DND-41 (cell line): ENCODE results near the gene ERGIC3.

Experiments
- ATAC-seq: fragments of 200-7000 bp; cut with Tn5 transposase; 3 replicates; pipeline ENCODE4 v1.9.1; 2021; ENCODE audit warnings: low read depth; ENCODE audit not compliant: insufficient read depth
- DNase-seq: peaks from one replicate; pipeline ENCODE4 v3.0.0-alpha.2; 2020
- H2AFZ ChIP-seq: 2 replicates; pipeline ENCODE4 v1.6.0; 2012; ENCODE audit warnings: low read depth, low read length
- H3K27ac ChIP-seq: 2 replicates; pipeline ENCODE4 v1.5.1; 2012; ENCODE audit warnings: low read length, inconsistent platforms
- H3K27me3 ChIP-seq: fragments of 200-600 bp; sonication (generic); 2 replicates; pipeline ENCODE4 v1.6.0; 2012; ENCODE audit warnings: low read length, mild to moderate bottlenecking, inconsistent platforms; ENCODE audit not compliant: insufficient read depth, poor library complexity
- H3K36me3 ChIP-seq: 2 replicates; pipeline ENCODE4 v1.5.1; 2012; ENCODE audit warnings: low read length, inconsistent platforms; ENCODE audit not compliant: insufficient read depth
- H3K4me1 ChIP-seq: 2 replicates; pipeline ENCODE4 v1.5.1; 2012; ENCODE audit warnings: mild to moderate bottlenecking, low read length; ENCODE audit not compliant: insufficient read depth
- H3K4me2 ChIP-seq: 2 replicates; pipeline ENCODE4 v1.6.0; 2012; ENCODE audit warnings: mild to moderate bottlenecking, moderate library complexity, low read length, inconsistent platforms; ENCODE audit not compliant: insufficient read depth
- H3K4me3 ChIP-seq, 2 experiments: fragments of 200-600 bp in 1 of 2; shearing (Covaris generic) in 1 of 2; 2 replicates each; pipeline ENCODE4 v1.5.1; 2012 to 2016; ENCODE audit warnings: inconsistent platforms in 2 of 2, low read length in 2 of 2, mild to moderate bottlenecking in 2 of 2, low read depth in 1 of 2, moderate library complexity in 1 of 2
- H3K79me2 ChIP-seq: 2 replicates; pipeline ENCODE4 v1.6.0; 2012; ENCODE audit warnings: low read length, inconsistent platforms; ENCODE audit not compliant: insufficient read depth
- H3K9ac ChIP-seq: 2 replicates; pipeline ENCODE4 v1.6.0; 2012; ENCODE audit warnings: low read depth, mild to moderate bottlenecking, inconsistent platforms, low read length, moderate library complexity
- H3K9me3 ChIP-seq: 2 replicates; pipeline ENCODE4 v1.5.1; 2012; ENCODE audit warnings: low read length, moderate library complexity, mild to moderate bottlenecking, inconsistent platforms; ENCODE audit not compliant: insufficient read depth, severe bottlenecking
- H4K20me1 ChIP-seq: 2 replicates; pipeline ENCODE4 v1.6.0; 2012; ENCODE audit warnings: low read length; ENCODE audit not compliant: insufficient read depth
- EZH2 ChIP-seq: IDR thresholded peaks from 3 replicates; pipeline ENCODE4 v1.6.1; 2012; ENCODE audit warnings: borderline replicate concordance, low read depth, mild to moderate bottlenecking, moderate library complexity, low read length, inconsistent platforms; ENCODE audit not compliant: severe bottlenecking
- TF ChIP-seq, protein P1 (sequence below): IDR thresholded peaks from 2 replicates; pipeline ENCODE4 v1.5.1; 2012; ENCODE audit warnings: borderline replicate concordance, low read length, moderate library complexity, mild to moderate bottlenecking; ENCODE audit not compliant: poor library complexity, severe bottlenecking; ENCODE audit errors: extremely low read depth

ERGIC3 gene

DNA sequence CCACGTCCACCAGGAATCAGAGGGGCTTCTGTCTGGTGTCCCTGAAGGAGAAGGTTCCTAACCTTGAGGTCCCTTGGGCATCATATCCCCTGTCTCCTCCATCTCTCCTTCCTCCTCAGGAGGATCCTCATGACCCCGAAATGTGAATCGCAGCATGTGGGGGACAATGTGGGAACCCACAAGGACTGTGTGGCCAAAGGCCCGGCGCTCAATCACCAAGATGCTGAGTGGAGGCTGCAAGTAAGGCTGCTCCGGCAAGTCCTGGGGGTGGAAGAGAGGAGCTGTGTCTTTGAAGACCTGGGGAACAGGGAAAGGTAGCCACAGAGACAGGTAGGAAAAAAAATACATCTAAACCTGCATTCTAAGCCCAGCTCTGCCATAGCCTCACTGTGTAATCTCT, 37.3 kb downstream of the ERGIC3 start:
- Histone ChIP-seq H3K27ac (no peak overlapping the region), H3K9me3 (no peaks in the 10 kb centered on the region), H3K79me2 (no peaks in the 10 kb centered on the region), H4K20me1 (no peaks in the 10 kb centered on the region), H3K36me3 (no peaks in the 10 kb centered on the region), H3K27me3 (no peaks in the 10 kb centered on the region), H3K4me3 (no peak overlapping the region), H2AFZ (no peak overlapping the region), H3K9ac (no peak overlapping the region), H3K4me1 (no peaks in the 10 kb centered on the region), H3K4me2 (no peak overlapping the region)
- ATAC-seq: no peak
- TF ChIP-seq, protein P1, sequence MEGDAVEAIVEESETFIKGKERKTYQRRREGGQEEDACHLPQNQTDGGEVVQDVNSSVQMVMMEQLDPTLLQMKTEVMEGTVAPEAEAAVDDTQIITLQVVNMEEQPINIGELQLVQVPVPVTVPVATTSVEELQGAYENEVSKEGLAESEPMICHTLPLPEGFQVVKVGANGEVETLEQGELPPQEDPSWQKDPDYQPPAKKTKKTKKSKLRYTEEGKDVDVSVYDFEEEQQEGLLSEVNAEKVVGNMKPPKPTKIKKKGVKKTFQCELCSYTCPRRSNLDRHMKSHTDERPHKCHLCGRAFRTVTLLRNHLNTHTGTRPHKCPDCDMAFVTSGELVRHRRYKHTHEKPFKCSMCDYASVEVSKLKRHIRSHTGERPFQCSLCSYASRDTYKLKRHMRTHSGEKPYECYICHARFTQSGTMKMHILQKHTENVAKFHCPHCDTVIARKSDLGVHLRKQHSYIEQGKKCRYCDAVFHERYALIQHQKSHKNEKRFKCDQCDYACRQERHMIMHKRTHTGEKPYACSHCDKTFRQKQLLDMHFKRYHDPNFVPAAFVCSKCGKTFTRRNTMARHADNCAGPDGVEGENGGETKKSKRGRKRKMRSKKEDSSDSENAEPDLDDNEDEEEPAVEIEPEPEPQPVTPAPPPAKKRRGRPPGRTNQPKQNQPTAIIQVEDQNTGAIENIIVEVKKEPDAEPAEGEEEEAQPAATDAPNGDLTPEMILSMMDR: no peak
- TF ChIP-seq EZH2: no peak
- DNase-seq: no peak

DNA sequence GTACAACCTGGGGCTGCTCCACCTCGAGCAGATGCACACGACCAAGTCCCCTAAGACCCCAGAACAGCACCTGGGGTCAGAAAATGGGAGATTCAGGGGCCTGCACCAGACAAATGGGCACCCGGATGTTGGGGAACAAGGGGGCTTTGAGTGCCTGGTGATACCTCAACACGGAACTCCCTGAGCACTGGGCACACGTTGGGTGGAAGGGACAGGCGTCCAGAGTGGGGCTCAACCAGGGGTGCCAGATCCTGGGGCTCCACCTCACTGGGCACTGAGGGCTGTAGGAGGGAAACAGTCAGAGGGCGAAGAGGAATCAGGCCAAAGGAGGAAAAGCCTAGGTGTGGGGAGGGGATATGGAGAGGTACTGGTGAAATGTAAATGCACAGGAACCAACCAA, 40.3 kb downstream of the ERGIC3 start:
- no peaks in the 10 kb centered on the region for H3K9me3 ChIP-seq
- no peak for ATAC-seq
- no peaks in the 10 kb centered on the region for H3K4me1 ChIP-seq

DNA sequence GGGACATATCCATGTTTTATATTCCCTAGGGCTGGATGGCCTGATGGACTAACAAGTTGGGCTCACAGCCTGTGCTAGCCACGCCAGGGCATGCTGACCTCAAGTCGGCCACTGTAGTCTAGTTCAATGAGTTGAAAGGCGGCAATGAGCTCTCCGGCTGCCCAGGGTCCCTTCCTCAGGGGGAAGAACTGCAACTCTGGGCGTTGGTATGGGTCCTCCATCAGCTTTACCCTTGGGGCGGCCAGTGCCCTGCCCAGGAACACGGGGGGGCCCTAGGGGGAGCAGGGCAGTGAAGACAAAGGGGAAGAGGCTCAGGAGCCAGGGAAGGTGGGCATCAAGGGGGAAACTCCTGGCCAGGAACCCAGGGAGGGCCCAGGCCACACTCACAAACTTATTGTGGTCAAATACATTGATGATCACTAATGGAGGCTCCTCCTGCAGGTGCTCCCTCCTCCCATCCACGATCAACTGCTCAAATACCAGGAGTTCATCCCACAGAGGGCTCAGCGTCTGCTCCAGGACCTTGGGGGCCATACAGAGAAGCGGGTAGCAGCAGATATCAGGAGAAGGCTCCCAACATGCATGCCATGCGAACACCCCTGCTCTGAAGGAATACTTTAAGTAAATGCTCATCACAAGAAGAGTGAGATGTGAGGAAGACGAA, 41.0 kb downstream of the ERGIC3 start:
- no peak for ATAC-seq
- Histone ChIP-seq H3K4me2 (no peak overlapping the region), H3K9ac (no peak overlapping the region), H3K36me3 (no peaks in the 10 kb centered on the region), H3K27ac (no peak overlapping the region), H3K9me3 (no peaks in the 10 kb centered on the region), H3K4me1 (no peaks in the 10 kb centered on the region), H3K4me3 (no peak overlapping the region), H3K79me2 (no peaks in the 10 kb centered on the region), H3K27me3 (no peaks in the 10 kb centered on the region), H4K20me1 (no peaks in the 10 kb centered on the region), H2AFZ (no peak overlapping the region)
- TF ChIP-seq, protein P1: no peak
- TF ChIP-seq EZH2: no peak
- no peak for DNase-seq

More for the DNA sequence above, 40.3 kb downstream of the ERGIC3 start:
- DNase-seq: no peak
- Histone ChIP-seq H3K79me2 (no peaks in the 10 kb centered on the region), H3K36me3 (no peaks in the 10 kb centered on the region), H3K4me2 (no peak overlapping the region), H3K4me3 (no peak overlapping the region), H2AFZ (no peak overlapping the region), H3K27ac (no peak overlapping the region), H4K20me1 (no peaks in the 10 kb centered on the region), H3K9ac (no peak overlapping the region), H3K27me3 (no peaks in the 10 kb centered on the region)
- TF ChIP-seq, protein P1: no peak
- no peak for TF ChIP-seq EZH2
